Sigmoid colon (tissue), 4 donors: Measurements from ENCODE around the gene CCDC138.

ENCODE experiments used
- CTCF ChIP-seq, 4 experiments: fragments of 450-650 bp in 3 of 4; fragments of 200-600 bp in 1 of 4; IDR thresholded peaks; one replicate each; pipeline ENCODE4 v1.5.1; 2016 to 2019; ENCODE audit warnings: antibody characterized with exemption in 4 of 4, mild to moderate bottlenecking in 3 of 4, moderate library complexity in 2 of 4
- EP300 ChIP-seq, 4 donors: sonication (generic); formaldehyde crosslinking; IDR thresholded peaks; one replicate each; pipeline ENCODE4 v1.6.1; 2017; ENCODE audit warnings: antibody characterized with exemption in 4 of 4
- POLR2A ChIP-seq, 2 donors: fragments of 450-650 bp; IDR thresholded peaks; one replicate each; pipeline ENCODE4 v1.6.1; 2016; ENCODE audit warnings: antibody characterized with exemption in 2 of 2, mild to moderate bottlenecking in 2 of 2, moderate library complexity in 2 of 2
- POLR2AphosphoS5 ChIP-seq, 4 donors: sonication (generic); formaldehyde crosslinking; IDR thresholded peaks; one replicate each; pipeline ENCODE4 v1.6.1; 2017; ENCODE audit warnings: antibody characterized with exemption in 4 of 4

GRCh38 chr2:108877506-108877905 lies 90.9 kb downstream of the CCDC138 start:
- TF ChIP-seq CTCF (IDR thresholded peaks at IDR 0.05) (peak in 1 of 4 experiments; percentile 14), POLR2A (IDR thresholded peaks at IDR 0.05) (no peak), POLR2AphosphoS5 (IDR thresholded peaks at IDR 0.05) (no peak), EP300 (IDR thresholded peaks at IDR 0.05) (no peak)
